Measurements from ENCODE around the gene GPR137.

DNA sequence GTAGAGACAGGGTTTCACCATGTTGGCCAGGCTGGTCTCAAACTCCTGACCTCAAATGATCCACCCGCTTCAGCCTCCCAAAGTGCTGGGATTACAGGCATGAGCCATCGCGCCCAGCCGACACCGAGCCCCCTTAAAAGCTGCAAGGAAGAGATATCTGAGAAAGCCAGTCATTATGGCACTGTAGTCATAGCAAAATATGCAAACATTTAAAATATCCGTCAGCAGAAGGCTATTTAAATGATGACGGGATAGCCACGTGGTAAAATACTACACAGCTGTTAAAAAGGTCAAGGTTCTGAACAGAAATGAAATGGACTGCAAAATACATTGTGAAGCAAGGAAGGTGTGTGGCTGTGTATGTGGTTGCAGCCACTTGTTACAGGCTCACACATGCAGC lies 47.9 kb downstream of the GPR137 start:
- TF ChIP-seq, protein P1, sequence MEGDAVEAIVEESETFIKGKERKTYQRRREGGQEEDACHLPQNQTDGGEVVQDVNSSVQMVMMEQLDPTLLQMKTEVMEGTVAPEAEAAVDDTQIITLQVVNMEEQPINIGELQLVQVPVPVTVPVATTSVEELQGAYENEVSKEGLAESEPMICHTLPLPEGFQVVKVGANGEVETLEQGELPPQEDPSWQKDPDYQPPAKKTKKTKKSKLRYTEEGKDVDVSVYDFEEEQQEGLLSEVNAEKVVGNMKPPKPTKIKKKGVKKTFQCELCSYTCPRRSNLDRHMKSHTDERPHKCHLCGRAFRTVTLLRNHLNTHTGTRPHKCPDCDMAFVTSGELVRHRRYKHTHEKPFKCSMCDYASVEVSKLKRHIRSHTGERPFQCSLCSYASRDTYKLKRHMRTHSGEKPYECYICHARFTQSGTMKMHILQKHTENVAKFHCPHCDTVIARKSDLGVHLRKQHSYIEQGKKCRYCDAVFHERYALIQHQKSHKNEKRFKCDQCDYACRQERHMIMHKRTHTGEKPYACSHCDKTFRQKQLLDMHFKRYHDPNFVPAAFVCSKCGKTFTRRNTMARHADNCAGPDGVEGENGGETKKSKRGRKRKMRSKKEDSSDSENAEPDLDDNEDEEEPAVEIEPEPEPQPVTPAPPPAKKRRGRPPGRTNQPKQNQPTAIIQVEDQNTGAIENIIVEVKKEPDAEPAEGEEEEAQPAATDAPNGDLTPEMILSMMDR (IDR thresholded peaks at IDR 0.05): no peak
- no peak for TF ChIP-seq POLR2A (IDR thresholded peaks at IDR 0.05)

Data from adrenal gland (tissue), 5 donors.